GM23248 (cell line): ENCODE measurements around the gene OR2M7.
"Not testable (repeated sequence)": the region's sequence is repeated elsewhere in the genome, so short reads cannot be mapped to it uniquely, and the experiment has no call there.

Experiments used
- EZH2 ChIP-seq: fragments of 200-600 bp; sonication (generic); IDR thresholded peaks from 2 replicates; pipeline ENCODE4 v1.6.1; 2018; ENCODE audit warnings: antibody characterized with exemption, mild to moderate bottlenecking; ENCODE audit not compliant: insufficient read depth, poor library complexity, severe bottlenecking
- EZH2phosphoT487 ChIP-seq: fragments of 200-600 bp; sonication (generic); IDR thresholded peaks from 2 replicates; pipeline ENCODE4 v1.6.1; 2018; ENCODE audit warnings: antibody characterized with exemption, moderate library complexity, mild to moderate bottlenecking, low read depth; ENCODE audit not compliant: insufficient read depth

DNA sequence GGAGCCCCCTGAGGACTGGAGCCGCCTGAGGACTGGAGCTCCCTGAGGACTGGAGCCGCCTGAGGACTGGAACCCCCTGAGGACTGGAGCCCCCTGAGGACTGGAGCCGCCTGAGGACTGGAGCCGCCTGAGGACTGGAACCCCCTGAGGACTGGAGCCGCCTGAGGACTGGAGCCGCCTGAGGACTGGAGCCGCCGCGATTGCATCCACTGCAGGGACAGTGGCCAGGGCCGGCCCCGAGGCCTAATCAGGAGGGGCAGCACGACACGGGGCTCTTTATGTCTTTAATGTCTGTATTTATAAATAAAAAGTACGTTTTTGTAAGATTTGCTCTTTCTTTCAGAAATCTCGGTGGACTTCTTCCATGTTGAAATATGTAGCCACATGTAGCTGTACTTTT, 17.6 kb downstream of the OR2M7 start:
- TF ChIP-seq EZH2, EZH2phosphoT487: not testable (repeated sequence)
